ENCODE data around the gene BCAS3.

DNA sequence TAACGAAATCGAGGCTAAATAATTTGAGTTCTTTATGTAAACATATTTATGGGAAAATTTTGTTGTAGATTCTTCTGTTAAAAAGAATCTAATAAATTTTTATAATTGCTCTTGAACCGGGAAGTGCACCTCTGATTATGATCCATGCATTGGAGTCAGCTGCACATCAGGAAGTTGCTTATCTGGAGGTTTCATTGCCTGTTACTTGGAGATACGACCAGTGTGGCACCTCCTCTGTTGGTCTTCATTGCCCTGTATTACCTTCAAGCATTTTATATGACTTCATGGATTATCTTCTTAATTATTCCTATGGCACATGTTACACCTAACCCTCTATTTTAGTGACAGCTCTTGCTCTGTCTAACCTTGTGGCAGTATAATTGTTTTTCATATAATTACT, 409.4 kb downstream of the BCAS3 start:
- TF ChIP-seq POLR2A (IDR thresholded peaks at IDR 0.05; ENCODE audit: low read length) (no peak), GATA1 (IDR thresholded peaks at IDR 0.05; ENCODE audit: low read depth, low read length) (no peak)

All from erythroblast (primary cell).